Small intestine (tissue), 7 donors: ENCODE measurements around the gene TIAM1. TPM values are rescaled to one million over a fixed set of nuclear protein-coding genes. Genes with fewer than 3 reads are reported as not detected.

Experiments used
- DNase-seq, 2 donors: peaks; one replicate each; pipeline versions ENCODE4 v3.0.0 to v3.0.0-alpha.2; 2013
- FAIRE-seq: peaks from 2 replicates; lab custom pipeline; 2012; peaks lifted over from hg19 to GRCh38; lab: Jason Lieb, UNC
- H3K27ac ChIP-seq, 3 donors: one replicate each; pipeline ENCODE4 v1.5.1; 2013; ENCODE audit warnings: low read length in 2 of 3, mild to moderate bottlenecking in 2 of 3, control low read depth in 1 of 3, inconsistent platforms in 1 of 3, low read depth in 1 of 3, moderate library complexity in 1 of 3
- H3K27me3 ChIP-seq, 3 donors: one replicate each; pipeline ENCODE4 v1.6.1; 2013; ENCODE audit warnings: low read length in 3 of 3, inconsistent platforms in 1 of 3; ENCODE audit not compliant: control insufficient read depth in 3 of 3, insufficient read depth in 3 of 3
- H3K36me3 ChIP-seq, 3 donors: one replicate each; pipeline ENCODE4 v1.6.1; 2013; ENCODE audit warnings: low read length in 3 of 3, inconsistent platforms in 1 of 3, low read depth in 1 of 3, mild to moderate bottlenecking in 1 of 3, moderate library complexity in 1 of 3; ENCODE audit not compliant: control insufficient read depth in 3 of 3, insufficient read depth in 2 of 3
- H3K4me1 ChIP-seq, 3 donors: one replicate each; pipeline ENCODE4 v1.6.1; 2013; ENCODE audit warnings: low read length in 2 of 3, inconsistent platforms in 1 of 3, low read depth in 1 of 3, mild to moderate bottlenecking in 1 of 3, moderate library complexity in 1 of 3; ENCODE audit not compliant: control insufficient read depth in 3 of 3, insufficient read depth in 2 of 3
- H3K4me3 ChIP-seq, 3 donors: one replicate each; pipeline ENCODE4 v1.5.1; 2013; ENCODE audit warnings: low read length in 3 of 3, control low read depth in 1 of 3, inconsistent platforms in 1 of 3, low read depth in 1 of 3, mild to moderate bottlenecking in 1 of 3, moderate library complexity in 1 of 3
- H3K9me3 ChIP-seq, 2 donors: one replicate each; pipeline ENCODE4 v1.6.1; 2013; ENCODE audit warnings: low read depth in 1 of 2, low read length in 1 of 2; ENCODE audit not compliant: control insufficient read depth in 2 of 2, insufficient read depth in 1 of 2
- WGBS, 3 donors: extraction: QIAGEN DNeasy Blood & Tissue Kit; methylation state at CpG; one replicate each; pipeline ENCODE4 v1.1.7; 2013; 5-methylcytosine and 5-hydroxymethylcytosine counted together
- polyA plus RNA-seq, 4 donors: library from polyadenylated mRNA; stranded (reverse) in 3 of 4; unstranded in 1 of 4; fragments of 200-250 nt in 3 of 4; fragments of 120-200 nt in 1 of 4; gene quantifications; one replicate each; pipeline versions ENCODE4 v1.2.1 to v1.2.3, GENCODE V29; 2013
- donor health status: healthy with polysubstance abuse.
- donor health status: control.
- donor health status: control.
- donor health status: Bipolar disorder and iron deficiency.
- donor health status: healthy.

Gene TIAM1
- polyA plus RNA-seq, 4 donors: 0.45 to 4.1 (median 2.4) TPM

- Histone ChIP-seq H3K9me3 (peaks cover 0 to 3% of the 10 kb centered on the region in 2 donors), H3K27me3 (no peaks in the 10 kb centered on the region), H3K4me3 (no peak overlapping the region), H3K27ac (no peak overlapping the region), H3K4me1 (no peaks in the 10 kb centered on the region), H3K36me3 (no peaks in the 10 kb centered on the region)
- 45 to 78% (median 60%) methylated on average over 2 of the region's 2 CpGs for WGBS, 3 donors
- FAIRE-seq (no peak), DNase-seq (no peak)
Measured at GRCh38 chr21:31332525-31332924, 11.5 kb downstream of the TIAM1 start.

- DNase-seq: no peak
- Histone ChIP-seq H3K4me3 (no peak overlapping the region), H3K27me3 (no peaks in the 10 kb centered on the region), H3K27ac (no peak overlapping the region), H3K9me3 (peaks cover 0 to 3% of the 10 kb centered on the region in 2 donors), H3K4me1 (no peaks in the 10 kb centered on the region), H3K36me3 (no peaks in the 10 kb centered on the region)
- no peak for FAIRE-seq
- 82 to 83% (median 83%) methylated on average over 2 of the region's 2 CpGs for WGBS, 3 donors
Measured at GRCh38 chr21:31331231-31331630, 12.8 kb downstream of the TIAM1 start.

GRCh38 chr21:31330144-31330483 lies 13.9 kb downstream of the TIAM1 start:
- Histone ChIP-seq H3K36me3 (no peaks in the 10 kb centered on the region), H3K4me3 (no peak overlapping the region), H3K9me3 (peaks cover 0 to 3% of the 10 kb centered on the region in 2 donors), H3K27me3 (no peaks in the 10 kb centered on the region), H3K27ac (no peak overlapping the region), H3K4me1 (no peaks in the 10 kb centered on the region)
- WGBS, 3 donors: 49 to 77% (median 52%) methylated on average over 2 of the region's 2 CpGs
- no peak for DNase-seq
- no peak for FAIRE-seq

GRCh38 chr21:31329456-31330143 lies 14.5 kb downstream of the TIAM1 start:
- H3K9me3 ChIP-seq: peaks cover 0 to 3% of the 10 kb centered on the region in 2 donors
- H3K36me3 ChIP-seq: no peaks in the 10 kb centered on the region
- H3K4me1 ChIP-seq: no peaks in the 10 kb centered on the region
- FAIRE-seq: no peak
- no peak overlapping the region for H3K4me3 ChIP-seq
- no peak for DNase-seq
- WGBS, 3 donors: 86 to 91% (median 90%) methylated on average over 9 of the region's 9 CpGs
- H3K27ac ChIP-seq: no peak overlapping the region
- no peaks in the 10 kb centered on the region for H3K27me3 ChIP-seq

GRCh38 chr21:31326522-31327242 lies 17.4 kb downstream of the TIAM1 start:
- Histone ChIP-seq H3K4me3 (no peak overlapping the region), H3K36me3 (no peaks in the 10 kb centered on the region), H3K27me3 (no peaks in the 10 kb centered on the region), H3K27ac (no peak overlapping the region), H3K9me3 (peaks cover 0 to 3% of the 10 kb centered on the region in 2 donors), H3K4me1 (no peaks in the 10 kb centered on the region)
- no peak for FAIRE-seq
- WGBS, 3 donors: 56 to 67% (median 57%) methylated on average over 14 of the region's 14 CpGs
- no peak for DNase-seq

GRCh38 chr21:31318971-31319370 lies 25.1 kb downstream of the TIAM1 start:
- no peaks in the 10 kb centered on the region for H3K9me3 ChIP-seq
- no peaks in the 10 kb centered on the region for H3K4me1 ChIP-seq
- H3K4me3 ChIP-seq: no peak overlapping the region
- no peaks in the 10 kb centered on the region for H3K36me3 ChIP-seq
- no peak overlapping the region for H3K27ac ChIP-seq
- DNase-seq: no peak
- WGBS, 3 donors: 92 to 95% (median 93%) methylated on average over 2 of the region's 2 CpGs
- no peaks in the 10 kb centered on the region for H3K27me3 ChIP-seq
- no peak for FAIRE-seq

GRCh38 chr21:31317688-31318087 lies 26.4 kb downstream of the TIAM1 start:
- DNase-seq (no peak), FAIRE-seq (no peak)
- Histone ChIP-seq H3K27me3 (no peaks in the 10 kb centered on the region), H3K9me3 (no peaks in the 10 kb centered on the region), H3K36me3 (no peaks in the 10 kb centered on the region), H3K4me1 (no peaks in the 10 kb centered on the region), H3K27ac (no peak overlapping the region), H3K4me3 (no peak overlapping the region)
- WGBS, 3 donors: 91 to 94% (median 92%) methylated on average over 1 of the region's 1 CpG

- no peak overlapping the region for H3K27ac ChIP-seq
- WGBS, 3 donors: 76 to 87% (median 85%) methylated on average over 9 of the region's 9 CpGs
- H3K4me3 ChIP-seq: no peak overlapping the region
- no peaks in the 10 kb centered on the region for H3K4me1 ChIP-seq
- no peak for FAIRE-seq
- H3K36me3 ChIP-seq: no peaks in the 10 kb centered on the region
- no peaks in the 10 kb centered on the region for H3K9me3 ChIP-seq
- no peaks in the 10 kb centered on the region for H3K27me3 ChIP-seq
- no peak for DNase-seq
Measured at GRCh38 chr21:31316488-31317169, 27.4 kb downstream of the TIAM1 start.
